GM10266 (cell line): ENCODE results near the gene MGRN1.

ENCODE experiments used
- DNase-seq: peaks from one replicate; pipeline ENCODE4 v3.0.0; 2012; ENCODE audit errors: extremely low spot score
- TF ChIP-seq, protein P1 (sequence below): IDR thresholded peaks from 2 replicates; pipeline ENCODE4 v1.5.1; 2012; ENCODE audit warnings: mild to moderate bottlenecking, low read depth; ENCODE audit not compliant: control insufficient read depth, insufficient read depth; ENCODE audit errors: missing control alignments

MGRN1 gene

DNA sequence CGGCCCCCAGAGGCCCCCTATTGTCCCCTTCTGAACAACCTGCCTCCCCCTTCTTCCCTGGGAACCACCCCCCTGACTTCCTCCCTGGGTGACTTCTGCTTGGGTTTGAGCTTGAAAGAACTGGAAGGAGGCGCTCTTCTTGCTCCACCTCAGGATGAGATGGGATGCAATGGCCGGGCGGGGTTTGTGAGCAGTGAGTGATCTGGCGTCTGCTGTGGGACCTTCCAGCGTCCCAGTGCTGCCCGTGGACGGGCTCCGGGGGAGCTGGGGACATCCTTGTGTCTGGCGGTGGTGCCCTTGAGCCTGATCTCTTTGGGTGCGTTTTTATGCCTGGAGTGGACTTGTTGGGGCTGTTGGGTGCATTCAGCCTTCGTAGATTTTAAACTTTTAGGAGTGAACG, 11.6 kb downstream of the MGRN1 start:
- no peak for DNase-seq
- TF ChIP-seq, protein P1, sequence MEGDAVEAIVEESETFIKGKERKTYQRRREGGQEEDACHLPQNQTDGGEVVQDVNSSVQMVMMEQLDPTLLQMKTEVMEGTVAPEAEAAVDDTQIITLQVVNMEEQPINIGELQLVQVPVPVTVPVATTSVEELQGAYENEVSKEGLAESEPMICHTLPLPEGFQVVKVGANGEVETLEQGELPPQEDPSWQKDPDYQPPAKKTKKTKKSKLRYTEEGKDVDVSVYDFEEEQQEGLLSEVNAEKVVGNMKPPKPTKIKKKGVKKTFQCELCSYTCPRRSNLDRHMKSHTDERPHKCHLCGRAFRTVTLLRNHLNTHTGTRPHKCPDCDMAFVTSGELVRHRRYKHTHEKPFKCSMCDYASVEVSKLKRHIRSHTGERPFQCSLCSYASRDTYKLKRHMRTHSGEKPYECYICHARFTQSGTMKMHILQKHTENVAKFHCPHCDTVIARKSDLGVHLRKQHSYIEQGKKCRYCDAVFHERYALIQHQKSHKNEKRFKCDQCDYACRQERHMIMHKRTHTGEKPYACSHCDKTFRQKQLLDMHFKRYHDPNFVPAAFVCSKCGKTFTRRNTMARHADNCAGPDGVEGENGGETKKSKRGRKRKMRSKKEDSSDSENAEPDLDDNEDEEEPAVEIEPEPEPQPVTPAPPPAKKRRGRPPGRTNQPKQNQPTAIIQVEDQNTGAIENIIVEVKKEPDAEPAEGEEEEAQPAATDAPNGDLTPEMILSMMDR, result no peak

DNA sequence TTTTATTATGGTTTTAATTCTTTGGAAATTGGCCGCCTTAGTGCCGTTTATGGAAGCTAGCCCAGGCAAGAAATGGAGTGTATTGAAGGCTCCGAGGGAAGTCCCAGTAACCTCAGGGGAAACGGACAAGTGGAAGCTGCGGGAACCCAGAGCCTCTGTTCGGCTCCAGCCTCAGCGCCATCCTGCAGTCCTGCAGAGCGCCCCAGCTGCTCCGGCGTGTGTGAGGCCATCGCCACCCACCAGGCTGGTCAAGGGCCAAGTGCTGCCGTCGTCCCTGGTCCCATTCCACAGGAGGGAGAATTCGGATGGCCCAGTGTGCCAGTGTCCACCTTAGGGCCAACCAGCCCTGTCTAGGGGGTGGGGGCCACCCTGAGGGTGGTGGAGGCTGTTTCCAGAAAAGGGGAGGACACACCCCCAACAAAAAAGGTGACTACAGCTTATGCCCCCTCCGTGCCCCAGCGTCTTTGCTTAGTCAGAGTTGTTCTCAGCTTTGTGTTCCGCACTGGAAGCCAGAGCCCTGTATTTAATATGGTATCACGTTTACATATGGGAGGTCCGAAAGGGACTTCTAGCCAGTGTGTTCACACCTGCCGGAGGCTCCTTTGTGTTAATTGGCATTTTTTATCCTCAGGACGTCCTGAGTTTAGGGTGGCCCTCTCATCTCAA, 13.0 kb downstream of the MGRN1 start:
- TF ChIP-seq, protein P1, result no peak
- DNase-seq, result no peak

DNA sequence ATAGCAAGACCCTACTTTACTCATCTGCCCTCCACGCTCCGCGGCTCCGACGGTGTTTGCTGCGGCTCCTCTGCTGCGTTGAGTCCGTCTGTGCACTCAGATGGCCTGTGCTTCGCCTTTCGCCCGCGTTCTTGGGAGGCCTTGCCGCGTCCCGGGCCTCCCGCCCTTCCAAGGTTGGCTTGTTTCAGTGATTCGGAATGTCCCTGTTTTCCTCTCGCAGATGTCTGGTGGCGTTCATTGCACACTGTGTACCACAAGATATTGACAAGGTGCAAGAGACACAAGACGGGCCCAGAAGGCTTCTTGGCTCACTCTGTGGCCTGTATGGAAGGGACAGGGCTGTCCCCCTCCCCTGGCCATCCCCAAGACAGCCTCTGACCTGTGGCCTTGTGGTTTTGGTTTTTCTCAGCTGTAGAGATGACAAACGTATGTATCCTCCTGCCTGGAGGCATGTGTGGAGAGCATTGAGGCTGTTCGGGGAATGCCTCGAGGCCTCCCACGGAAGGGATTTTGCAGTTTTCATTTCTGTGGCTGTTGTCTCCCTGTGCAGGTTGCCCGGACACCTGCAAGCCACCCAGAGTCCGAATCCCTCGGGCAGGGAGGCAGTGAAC, 15.4 kb downstream of the MGRN1 start:
- DNase-seq, result no peak
- TF ChIP-seq, protein P1, result no peak

DNA sequence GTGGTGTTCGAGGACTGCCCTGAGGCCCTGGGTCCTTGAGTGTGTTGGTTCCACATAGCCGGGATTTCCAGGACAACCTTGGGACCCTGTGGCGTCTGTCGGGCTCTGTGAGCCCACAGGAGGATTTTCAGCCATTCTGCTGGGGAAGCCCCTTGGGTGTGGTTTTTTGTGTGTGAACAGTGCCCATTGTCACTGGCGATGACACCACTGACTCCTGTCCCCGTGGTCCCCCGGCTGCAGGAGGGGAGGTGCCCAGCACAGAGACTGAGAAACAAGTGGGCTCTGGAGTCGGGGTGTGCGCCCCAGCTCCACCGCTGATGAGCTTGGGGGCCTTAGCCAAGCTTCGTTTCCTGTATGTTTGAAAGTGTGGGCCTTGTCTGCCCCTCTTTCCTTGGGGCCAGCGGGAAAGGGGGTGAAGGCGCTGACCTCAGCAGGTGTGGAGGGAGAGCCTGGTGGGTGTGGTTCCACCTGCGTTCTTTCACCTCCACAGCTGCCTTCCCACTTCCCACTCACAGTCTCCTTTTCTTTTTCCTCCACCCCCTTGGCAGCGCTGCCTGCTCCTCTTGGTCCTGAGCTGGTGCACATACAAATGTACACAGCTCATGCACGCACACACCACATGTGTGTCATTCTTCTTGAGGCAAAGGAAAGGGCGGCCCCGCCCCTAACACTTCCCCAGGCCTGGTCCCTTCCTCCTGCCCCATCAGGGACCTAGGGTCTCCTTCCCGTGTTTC, 16.1 kb downstream of the MGRN1 start:
- no peak for DNase-seq
- TF ChIP-seq, protein P1, result no peak

DNA sequence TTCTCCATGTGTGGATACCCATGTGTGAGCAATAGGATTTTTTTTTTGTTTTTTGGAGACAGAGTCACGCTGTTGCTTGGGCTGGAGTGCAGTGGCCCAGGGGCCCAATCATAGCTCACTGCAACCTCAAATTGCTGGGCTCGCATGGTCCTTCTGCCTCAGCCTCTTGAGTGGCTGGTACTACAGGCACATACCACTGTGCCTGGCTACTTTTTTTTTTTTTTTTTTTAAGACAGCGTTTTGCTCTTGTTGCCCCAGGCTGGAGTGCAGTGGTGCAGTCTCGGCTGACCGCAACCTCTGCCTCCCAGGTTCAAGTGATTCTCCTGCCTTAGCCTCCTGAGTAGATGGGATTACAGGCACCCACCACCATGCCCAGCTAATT, 16.7 kb downstream of the MGRN1 start:
- TF ChIP-seq, protein P1, result no peak
- no peak for DNase-seq

DNA sequence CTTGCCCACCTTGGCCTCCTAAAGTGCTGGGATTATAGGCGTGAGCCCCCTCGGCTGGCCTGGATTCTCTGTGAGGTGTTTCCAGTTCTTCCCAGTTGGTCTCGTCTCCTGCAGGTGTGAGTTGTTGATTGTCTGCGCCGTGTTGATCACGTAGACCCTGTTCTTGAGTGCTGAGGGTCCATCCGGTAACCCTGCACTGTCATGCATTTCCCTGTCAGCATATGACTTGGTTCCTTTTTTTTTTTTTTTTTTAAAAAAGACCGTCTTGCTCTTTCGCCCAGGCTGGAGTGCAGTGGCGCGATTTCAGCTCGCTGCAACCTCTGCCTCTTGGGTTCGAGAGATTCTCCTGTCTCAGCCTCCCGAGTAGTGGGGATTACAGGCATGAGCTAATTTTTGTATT, 17.3 kb downstream of the MGRN1 start:
- no peak for DNase-seq
- TF ChIP-seq, protein P1, result no peak
